ELR (cell line): ENCODE data around the gene ARHGAP26.
"Not testable (repeated sequence)": the region's sequence is repeated elsewhere in the genome, so short reads cannot be mapped to it uniquely, and the experiment has no call there.

Experiments
- DNase-seq: peaks from one replicate; pipeline ENCODE4 v3.0.0-alpha.2; 2015; ENCODE audit warnings: low read depth

The ARHGAP26 gene

GRCh38 chr5:142981886-142982820 is 212.0 kb downstream of the ARHGAP26 start:
- DNase-seq, result peak; percentile 91

DNA sequence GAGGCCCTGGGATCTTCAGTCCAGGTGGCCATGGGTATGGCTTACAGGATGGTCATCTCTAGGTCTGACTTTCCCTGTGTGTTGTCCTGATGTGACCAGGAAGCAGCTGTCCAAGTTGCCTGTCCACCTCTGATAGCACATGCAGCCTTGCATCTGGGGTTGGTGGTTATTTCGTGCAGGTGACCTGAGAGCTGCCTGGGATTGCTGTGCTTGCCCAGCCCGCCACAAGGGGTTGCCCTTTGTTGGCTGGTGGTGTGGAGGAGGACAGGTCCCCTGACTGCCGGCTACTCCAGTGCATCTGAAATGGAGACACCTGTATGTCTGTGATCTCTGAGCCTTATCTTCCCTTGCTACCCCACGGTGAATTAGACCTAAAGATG is 212.6 kb downstream of the ARHGAP26 start:
- DNase-seq, result no peak

GRCh38 chr5:142984011-142984410 is 213.8 kb downstream of the ARHGAP26 start:
- peak; percentile 55 for DNase-seq

DNA sequence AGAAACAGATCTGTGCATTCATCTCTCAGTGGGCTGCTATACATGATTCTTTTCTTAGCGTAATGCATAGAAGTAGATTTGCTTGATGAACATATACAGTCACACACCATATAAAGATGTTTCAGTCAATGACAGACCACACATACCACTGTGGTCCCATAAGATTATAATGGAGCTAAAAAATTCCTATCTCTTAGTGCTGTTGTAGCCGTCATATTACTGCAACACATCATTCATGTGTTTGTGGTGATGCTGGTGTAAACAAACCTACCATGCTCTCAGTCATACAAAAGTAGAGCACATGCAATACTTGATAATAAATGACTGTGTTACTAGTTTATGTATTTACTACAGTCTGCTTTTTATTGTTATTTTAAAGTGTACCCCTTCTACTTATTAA is 214.3 kb downstream of the ARHGAP26 start:
- DNase-seq, result peak; percentile 27

GRCh38 chr5:142989270-142989669 is 219.1 kb downstream of the ARHGAP26 start:
- not testable (repeated sequence) for DNase-seq

GRCh38 chr5:142990073-142990472 is 219.9 kb downstream of the ARHGAP26 start:
- not testable (repeated sequence) for DNase-seq

GRCh38 chr5:142994218-142994617 is 224.0 kb downstream of the ARHGAP26 start:
- no peak for DNase-seq

DNA sequence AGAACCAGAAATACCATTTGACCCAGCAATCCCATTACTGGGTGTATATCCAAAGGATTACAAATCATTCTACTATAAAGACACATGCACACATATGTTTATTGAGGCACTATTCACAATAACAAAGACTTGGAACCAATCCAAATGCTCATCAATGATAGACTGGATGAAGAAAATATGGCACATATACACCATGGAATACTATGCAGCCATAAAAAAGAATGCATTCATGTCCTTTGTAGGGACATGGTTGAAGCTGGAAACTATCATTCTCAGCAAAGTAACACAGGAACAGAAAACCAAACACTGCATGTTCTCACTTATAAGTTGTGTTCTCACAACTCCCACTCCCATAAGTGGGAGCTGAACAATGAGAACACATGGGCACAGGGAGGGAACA is 225.4 kb downstream of the ARHGAP26 start:
- DNase-seq, result not testable (repeated sequence)

DNA sequence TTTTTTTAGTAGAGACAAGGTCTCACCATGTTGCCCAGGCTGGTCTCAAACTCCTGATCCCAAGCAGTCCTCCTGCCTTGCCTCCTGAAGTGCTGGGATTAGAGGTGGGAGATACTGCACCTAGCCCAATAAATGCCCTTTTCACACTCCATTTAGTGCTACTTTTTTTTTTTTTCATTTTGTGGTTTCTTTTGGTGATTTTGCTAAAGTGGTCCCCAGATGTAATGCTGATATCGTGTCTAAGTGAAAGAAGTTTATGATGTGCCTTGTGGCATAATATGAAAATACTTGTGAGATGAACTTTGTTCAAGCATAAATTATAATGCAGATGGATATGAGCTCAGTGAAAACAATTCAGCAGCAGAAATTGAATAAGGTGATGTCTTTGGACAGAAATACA is 227.4 kb downstream of the ARHGAP26 start:
- DNase-seq, result no peak

DNA sequence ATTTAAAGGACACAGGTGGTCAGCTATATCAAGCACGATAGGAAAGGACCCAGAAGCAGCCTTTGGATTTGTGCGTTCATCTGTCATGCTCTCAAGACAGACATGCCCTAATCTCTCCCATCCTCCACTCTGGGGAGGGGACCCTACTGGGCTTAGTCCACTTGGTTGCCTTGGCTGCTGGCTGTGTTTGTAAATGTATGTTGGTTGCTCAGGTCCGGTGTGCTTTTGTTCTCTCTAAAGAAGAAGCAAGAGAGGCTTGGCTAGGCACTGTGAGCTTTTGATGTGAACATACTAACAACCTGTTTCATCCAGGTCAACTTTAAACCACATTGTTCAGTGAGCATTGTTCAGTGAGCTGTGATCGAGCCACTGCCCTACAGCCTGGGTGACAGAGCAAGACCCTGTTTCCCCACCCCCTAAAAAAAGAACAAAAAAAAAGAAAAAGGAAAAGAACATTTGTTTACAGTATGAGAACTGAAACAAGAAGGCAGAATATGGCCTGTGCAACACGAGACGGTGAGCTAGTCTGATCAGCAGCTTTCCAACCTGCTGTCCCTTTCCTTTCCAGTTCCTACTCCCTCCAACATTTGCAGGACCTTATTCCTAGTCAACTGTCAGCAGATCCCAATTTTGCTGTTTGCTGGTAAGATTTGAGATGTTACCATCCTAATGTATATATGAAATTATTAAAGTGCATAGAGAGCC is 228.3 kb downstream of the ARHGAP26 start:
- DNase-seq, result no peak

- DNase-seq, result not testable (repeated sequence)
Observed at GRCh38 chr5:143000551-143000950, 230.4 kb downstream of the ARHGAP26 start.

DNA sequence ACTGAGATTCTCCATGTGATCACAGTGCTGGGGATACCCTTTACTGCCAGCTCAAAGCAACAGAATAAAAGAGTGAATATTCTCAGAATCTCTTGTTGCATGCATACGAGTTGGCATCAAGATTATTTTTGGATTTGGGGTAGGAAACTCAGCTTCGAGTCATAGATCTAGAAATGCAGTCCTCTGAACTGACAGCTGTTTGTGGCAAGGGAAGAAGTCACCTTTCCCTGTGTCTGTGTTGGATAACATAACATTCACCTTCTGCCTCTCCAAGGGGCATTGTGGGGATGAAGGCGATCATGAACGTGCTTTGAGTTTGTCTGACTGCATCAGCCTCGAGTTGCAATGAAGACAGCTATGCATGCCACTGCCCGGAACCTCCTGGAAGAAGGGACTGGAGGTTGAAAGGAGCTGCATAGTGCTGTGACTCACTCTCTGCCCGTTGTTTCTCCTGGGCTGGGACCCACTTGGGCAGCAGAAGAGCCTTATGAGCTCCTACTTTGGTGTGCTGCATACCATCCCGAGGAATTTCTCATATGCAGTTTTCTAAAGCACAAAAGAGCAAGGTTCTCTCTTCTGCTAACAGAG is 231.7 kb downstream of the ARHGAP26 start:
- DNase-seq, result peak; percentile 84

DNA sequence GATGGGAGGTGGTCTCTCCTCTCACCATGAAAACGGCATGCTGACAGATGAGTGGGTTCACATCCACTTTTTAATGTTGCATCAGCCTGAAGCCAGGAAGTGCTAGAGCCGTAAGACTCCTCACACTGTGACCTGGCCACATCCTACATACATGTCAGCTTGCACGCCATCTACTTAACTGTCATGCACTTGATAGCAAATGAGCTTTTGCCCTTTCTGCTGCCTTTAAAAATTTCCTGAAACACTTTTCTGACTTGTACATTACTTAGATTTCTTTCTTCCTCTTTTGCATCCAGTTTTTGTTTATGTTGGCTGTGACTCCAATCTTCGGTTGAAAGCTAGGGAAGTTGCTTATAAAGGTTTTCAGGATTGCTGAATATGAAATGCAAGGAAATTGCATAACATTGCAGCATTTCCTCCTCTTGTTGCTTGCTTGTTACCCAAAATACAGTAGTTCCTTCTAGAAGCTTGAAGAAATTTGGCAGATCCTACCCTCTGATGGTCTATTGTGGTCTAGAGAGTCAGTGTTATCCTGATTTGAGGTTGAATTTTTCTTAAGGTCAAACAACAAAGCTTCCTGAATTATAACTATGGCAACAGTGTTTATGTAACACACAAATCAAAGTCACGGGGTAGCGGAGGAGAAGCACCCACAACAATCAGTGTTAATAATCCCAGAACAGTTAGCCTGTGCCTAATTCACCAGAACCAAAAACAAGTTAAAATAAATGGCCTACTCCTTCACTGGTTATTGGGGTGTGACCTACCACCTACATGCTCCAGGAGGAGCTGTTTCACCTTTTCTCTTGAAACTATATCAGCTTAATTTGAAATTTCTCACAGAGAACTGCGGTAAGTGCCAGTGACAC is 232.5 kb downstream of the ARHGAP26 start:
- DNase-seq, result peak; percentile 82

DNA sequence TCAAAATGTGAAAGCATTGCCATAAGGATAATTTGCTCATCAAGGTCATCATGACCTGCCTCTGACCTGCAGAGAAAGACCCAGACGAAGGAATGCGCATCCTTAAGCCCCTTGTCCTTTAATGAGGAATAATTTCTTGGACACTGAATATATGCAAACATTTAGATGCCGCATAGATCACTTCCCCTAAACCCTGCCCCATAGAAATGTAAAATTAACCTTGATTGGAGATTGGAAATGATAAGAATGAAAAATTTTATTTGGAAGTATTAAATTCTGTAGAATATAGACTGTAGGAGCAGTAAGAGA is 233.1 kb downstream of the ARHGAP26 start:
- no peak for DNase-seq

- DNase-seq, result no peak
Observed at GRCh38 chr5:143004361-143005145, 234.4 kb downstream of the ARHGAP26 start.

GRCh38 chr5:143006501-143006900 is 236.3 kb downstream of the ARHGAP26 start:
- no peak for DNase-seq

DNA sequence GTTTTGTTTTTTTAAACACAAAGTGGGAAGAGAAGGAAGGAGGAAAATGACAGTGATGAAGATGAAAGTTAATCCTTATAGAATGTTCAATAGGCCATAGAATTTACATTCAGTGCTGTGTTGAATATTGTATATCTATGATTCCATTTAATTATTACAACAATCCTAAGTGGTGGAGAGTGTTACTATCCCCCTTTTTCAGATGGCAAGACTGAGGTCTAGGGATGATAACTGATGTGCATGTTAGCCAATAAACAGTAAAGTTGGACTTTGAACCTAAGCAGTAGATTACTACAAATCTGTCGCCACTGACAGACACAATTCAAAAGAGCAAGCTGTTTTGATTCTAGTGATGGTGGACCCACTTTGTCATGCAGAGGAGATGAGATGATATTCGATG is 237.9 kb downstream of the ARHGAP26 start:
- no peak for DNase-seq

DNA sequence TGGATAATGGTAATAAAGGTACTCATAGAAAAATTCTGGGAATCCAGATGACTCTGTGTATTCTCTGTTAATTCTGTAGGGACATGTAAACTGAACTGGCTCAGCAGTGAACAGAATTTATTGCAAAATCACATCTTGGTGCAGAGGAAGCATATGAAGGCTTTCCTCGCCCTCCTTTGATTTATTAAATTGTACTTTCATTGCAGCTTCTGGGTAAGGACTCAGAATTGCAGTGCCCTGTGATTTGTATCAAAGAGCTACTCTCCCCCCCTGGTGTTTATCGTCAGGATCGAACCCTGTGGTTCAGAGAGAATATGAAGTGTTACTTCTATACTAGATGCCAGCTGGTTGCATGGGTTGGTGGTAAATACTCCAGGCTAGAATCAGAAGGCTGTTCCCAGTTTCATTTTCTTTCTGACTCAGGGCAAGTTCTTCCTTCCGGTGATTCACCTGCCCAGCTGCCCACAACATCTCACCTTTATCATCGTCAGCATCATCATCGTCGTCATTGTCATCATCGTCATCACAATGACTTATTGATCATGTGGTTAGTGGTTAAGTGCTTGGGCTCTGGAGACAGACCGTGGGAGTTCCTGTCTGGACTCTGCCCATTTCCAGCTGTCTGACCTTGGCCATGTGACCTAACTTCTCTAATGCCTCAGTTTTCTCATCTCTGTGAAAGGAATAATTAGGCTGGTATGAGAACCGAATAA is 238.8 kb downstream of the ARHGAP26 start:
- DNase-seq, result peak; percentile 99

- no peak for DNase-seq
Observed at GRCh38 chr5:143010351-143010750, 240.2 kb downstream of the ARHGAP26 start.

DNA sequence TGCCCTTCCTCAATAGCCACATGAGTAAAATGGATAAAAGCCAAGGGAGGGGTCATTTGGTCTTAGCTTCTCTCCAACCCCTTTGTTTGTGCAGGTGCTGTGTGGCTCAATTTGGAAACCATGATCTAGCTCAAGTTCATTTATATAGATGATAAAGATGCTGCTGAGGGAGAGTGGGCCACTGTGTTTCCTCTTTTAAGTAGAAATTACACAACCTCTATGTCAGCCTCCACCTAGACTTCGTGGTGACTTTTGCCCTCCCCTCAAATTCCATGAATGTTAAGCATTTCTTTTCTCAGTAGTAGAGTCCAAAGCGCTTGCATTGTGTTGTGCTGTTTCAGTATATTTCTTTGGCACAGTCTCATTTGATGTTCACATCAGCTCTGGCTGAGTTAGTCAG is 241.4 kb downstream of the ARHGAP26 start:
- peak; percentile 27 for DNase-seq
